PC-9 (cell line): ENCODE results near the gene TTLL9.

Experiments used
- CTCF ChIP-seq: fragments of 200-600 bp; sonication (generic); conservative IDR thresholded peaks from 2 replicates; pipeline ENCODE4 v1.6.1; 2017; ENCODE audit warnings: mixed run types, antibody characterized with exemption, mild to moderate bottlenecking, moderate library complexity
- EZH2 ChIP-seq: fragments of 200-600 bp; sonication (generic); IDR thresholded peaks from 2 replicates; pipeline ENCODE4 v1.8.0; 2017; ENCODE audit warnings: antibody characterized with exemption, low read depth

- TF ChIP-seq CTCF (no peak), EZH2 (no peak)
Observed at GRCh38 chr20:31843881-31844280, 26.6 kb upstream of the TTLL9 start.
